GM20000 (cell line): Measurements from ENCODE around the gene CBLL1.

ENCODE experiments used
- DNase-seq: peaks from one replicate; pipeline ENCODE4 v3.0.0; 2012; ENCODE audit warnings: low spot score
- CTCF ChIP-seq: IDR thresholded peaks from 2 replicates; pipeline ENCODE4 v1.5.1; 2012; ENCODE audit warnings: mild to moderate bottlenecking, control low read depth; ENCODE audit errors: extremely low read depth, missing control alignments

CBLL1 gene

GRCh38 chr7:107742678-107743566 is 1.0 kb upstream of the CBLL1 start:
- no peak for TF ChIP-seq CTCF
- peak; percentile 43 for DNase-seq

DNA sequence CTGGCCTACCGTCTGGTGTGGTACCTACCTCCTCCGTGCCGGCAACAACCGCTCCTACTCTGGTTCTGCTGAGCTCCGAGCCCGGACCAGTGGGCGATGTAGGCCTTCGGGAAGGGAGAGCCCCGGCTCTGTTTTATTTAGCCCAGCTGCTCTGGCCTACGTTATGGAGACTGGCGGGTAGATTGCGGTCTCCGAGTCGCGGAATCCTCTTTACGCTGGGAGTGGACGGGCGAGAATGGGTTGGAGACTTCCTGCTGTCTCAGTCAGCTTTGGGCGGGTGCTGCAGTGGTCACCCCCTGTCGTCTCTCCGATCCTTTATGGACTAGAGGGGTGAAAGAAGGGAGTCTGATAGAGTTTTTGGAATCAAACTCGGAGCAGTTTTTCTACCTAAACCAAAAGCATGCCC is 406 bp downstream of the CBLL1 start:
- no peak for TF ChIP-seq CTCF
- no peak for DNase-seq

DNA sequence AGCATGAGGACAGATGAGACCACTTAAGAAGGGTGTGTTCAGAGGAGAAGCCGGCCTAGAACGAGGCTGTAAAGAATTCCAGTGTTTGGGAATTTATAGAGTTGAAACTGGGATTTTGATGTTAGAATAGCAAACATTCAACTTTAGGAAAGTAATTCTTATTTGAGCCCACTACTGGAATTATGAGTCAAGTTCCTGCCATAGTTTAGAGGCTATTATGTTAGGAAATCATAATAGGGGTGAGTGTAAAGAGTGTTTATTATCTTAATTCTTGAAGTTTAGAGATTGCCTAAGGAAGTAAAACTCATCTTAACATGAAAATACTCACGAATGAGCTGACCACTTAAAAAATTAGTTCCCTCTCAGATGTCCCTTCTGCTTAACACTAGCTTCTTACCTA is 2.1 kb downstream of the CBLL1 start:
- DNase-seq, result no peak
- no peak for TF ChIP-seq CTCF

DNA sequence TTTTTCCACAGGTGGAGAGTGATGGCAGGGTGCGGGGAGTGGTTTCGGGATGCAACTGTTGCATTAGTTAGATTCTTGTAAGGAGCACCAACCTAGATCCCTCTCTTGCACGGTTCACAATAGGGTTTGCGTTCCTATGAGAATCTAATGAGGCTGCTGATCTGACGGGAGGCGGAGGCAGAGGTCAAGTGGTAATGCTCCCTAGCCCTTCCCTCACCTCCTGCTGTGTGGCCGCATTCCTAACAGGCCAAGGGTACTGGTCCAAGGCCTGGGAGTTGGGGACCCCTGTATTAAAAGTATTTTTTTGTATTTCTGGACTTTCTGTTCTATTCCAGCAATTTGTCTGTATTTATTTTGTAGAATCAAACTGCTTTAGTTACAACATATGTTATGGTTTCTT is 7.2 kb downstream of the CBLL1 start:
- no peak for TF ChIP-seq CTCF
- DNase-seq, result no peak

- no peak for DNase-seq
- no peak for TF ChIP-seq CTCF
These were observed 10.7 kb downstream of the CBLL1 start for GRCh38 chr7:107754642-107755041.

DNA sequence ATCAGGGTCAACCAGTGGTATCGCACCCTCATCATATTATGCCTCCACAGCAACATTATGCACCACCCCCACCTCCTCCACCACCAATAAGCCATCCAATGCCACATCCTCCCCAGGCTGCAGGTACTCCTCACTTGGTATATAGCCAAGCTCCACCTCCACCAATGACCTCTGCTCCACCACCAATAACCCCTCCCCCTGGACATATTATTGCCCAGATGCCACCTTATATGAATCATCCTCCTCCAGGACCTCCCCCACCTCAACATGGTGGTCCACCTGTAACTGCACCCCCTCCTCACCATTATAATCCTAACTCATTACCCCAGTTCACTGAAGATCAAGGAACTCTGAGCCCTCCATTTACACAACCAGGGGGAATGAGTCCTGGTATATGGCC is 14.7 kb downstream of the CBLL1 start:
- no peak for TF ChIP-seq CTCF
- no peak for DNase-seq

- DNase-seq, result no peak
- no peak for TF ChIP-seq CTCF
These were observed 23.4 kb downstream of the CBLL1 start for GRCh38 chr7:107767391-107767790.
